DND-41 (cell line): Measurements from ENCODE around the gene DTYMK.

Experiments
- ATAC-seq: fragments of 200-7000 bp; cut with Tn5 transposase; 3 replicates; pipeline ENCODE4 v1.9.1; 2021; ENCODE audit warnings: low read depth; ENCODE audit not compliant: insufficient read depth
- DNase-seq: peaks from one replicate; pipeline ENCODE4 v3.0.0-alpha.2; 2020
- H2AFZ ChIP-seq: 2 replicates; pipeline ENCODE4 v1.6.0; 2012; ENCODE audit warnings: low read depth, low read length
- H3K27ac ChIP-seq: 2 replicates; pipeline ENCODE4 v1.5.1; 2012; ENCODE audit warnings: low read length, inconsistent platforms
- H3K27me3 ChIP-seq: fragments of 200-600 bp; sonication (generic); 2 replicates; pipeline ENCODE4 v1.6.0; 2012; ENCODE audit warnings: low read length, mild to moderate bottlenecking, inconsistent platforms; ENCODE audit not compliant: insufficient read depth, poor library complexity
- H3K36me3 ChIP-seq: 2 replicates; pipeline ENCODE4 v1.5.1; 2012; ENCODE audit warnings: low read length, inconsistent platforms; ENCODE audit not compliant: insufficient read depth
- H3K4me1 ChIP-seq: 2 replicates; pipeline ENCODE4 v1.5.1; 2012; ENCODE audit warnings: mild to moderate bottlenecking, low read length; ENCODE audit not compliant: insufficient read depth
- H3K4me2 ChIP-seq: 2 replicates; pipeline ENCODE4 v1.6.0; 2012; ENCODE audit warnings: mild to moderate bottlenecking, moderate library complexity, low read length, inconsistent platforms; ENCODE audit not compliant: insufficient read depth
- H3K4me3 ChIP-seq, 2 experiments: fragments of 200-600 bp in 1 of 2; shearing (Covaris generic) in 1 of 2; 2 replicates each; pipeline ENCODE4 v1.5.1; 2012 to 2016; ENCODE audit warnings: inconsistent platforms in 2 of 2, low read length in 2 of 2, mild to moderate bottlenecking in 2 of 2, low read depth in 1 of 2, moderate library complexity in 1 of 2
- H3K79me2 ChIP-seq: 2 replicates; pipeline ENCODE4 v1.6.0; 2012; ENCODE audit warnings: low read length, inconsistent platforms; ENCODE audit not compliant: insufficient read depth
- H3K9ac ChIP-seq: 2 replicates; pipeline ENCODE4 v1.6.0; 2012; ENCODE audit warnings: low read depth, mild to moderate bottlenecking, inconsistent platforms, low read length, moderate library complexity
- H3K9me3 ChIP-seq: 2 replicates; pipeline ENCODE4 v1.5.1; 2012; ENCODE audit warnings: low read length, moderate library complexity, mild to moderate bottlenecking, inconsistent platforms; ENCODE audit not compliant: insufficient read depth, severe bottlenecking
- H4K20me1 ChIP-seq: 2 replicates; pipeline ENCODE4 v1.6.0; 2012; ENCODE audit warnings: low read length; ENCODE audit not compliant: insufficient read depth
- CTCF ChIP-seq: IDR thresholded peaks from 2 replicates; pipeline ENCODE4 v1.5.1; 2012; ENCODE audit warnings: borderline replicate concordance, low read length, moderate library complexity, mild to moderate bottlenecking; ENCODE audit not compliant: poor library complexity, severe bottlenecking; ENCODE audit errors: extremely low read depth
- EZH2 ChIP-seq: IDR thresholded peaks from 3 replicates; pipeline ENCODE4 v1.6.1; 2012; ENCODE audit warnings: borderline replicate concordance, low read depth, mild to moderate bottlenecking, moderate library complexity, low read length, inconsistent platforms; ENCODE audit not compliant: severe bottlenecking

Gene DTYMK

GRCh38 chr2:241728000-241728399, 41.4 kb upstream of the DTYMK start:
- H3K4me2 ChIP-seq: no peak overlapping the region
- H3K36me3 ChIP-seq: peaks cover 29% of the 10 kb centered on the region
- H2AFZ ChIP-seq: no peak overlapping the region
- H3K9me3 ChIP-seq: peaks cover 5% of the 10 kb centered on the region
- ATAC-seq (no peak), DNase-seq (no peak)
- no peak overlapping the region for H3K27ac ChIP-seq
- H3K4me3 ChIP-seq: no peak overlapping the region
- H3K79me2 ChIP-seq: no peaks in the 10 kb centered on the region
- no peak overlapping the region for H3K9ac ChIP-seq
- H4K20me1 ChIP-seq: no peaks in the 10 kb centered on the region
- no peaks in the 10 kb centered on the region for H3K27me3 ChIP-seq
- no peaks in the 10 kb centered on the region for H3K4me1 ChIP-seq
- TF ChIP-seq EZH2 (no peak), CTCF (no peak)

GRCh38 chr2:241726459-241726858, 39.8 kb upstream of the DTYMK start:
- DNase-seq (no peak), ATAC-seq (no peak)
- H3K9me3 ChIP-seq: peaks cover 19% of the 10 kb centered on the region
- H2AFZ ChIP-seq: no peak overlapping the region
- peaks cover 44% of the 10 kb centered on the region for H3K36me3 ChIP-seq
- no peaks in the 10 kb centered on the region for H3K27me3 ChIP-seq
- no peak overlapping the region for H3K4me2 ChIP-seq
- no peaks in the 10 kb centered on the region for H4K20me1 ChIP-seq
- no peaks in the 10 kb centered on the region for H3K4me1 ChIP-seq
- no peak overlapping the region for H3K27ac ChIP-seq
- H3K79me2 ChIP-seq: no peaks in the 10 kb centered on the region
- no peak overlapping the region for H3K9ac ChIP-seq
- TF ChIP-seq EZH2: no peak
- TF ChIP-seq CTCF: no peak
- H3K4me3 ChIP-seq: no peak overlapping the region

- Histone ChIP-seq H3K27ac (no peak overlapping the region), H3K79me2 (no peaks in the 10 kb centered on the region), H4K20me1 (no peaks in the 10 kb centered on the region), H3K36me3 (peaks cover 56% of the 10 kb centered on the region), H3K9ac (no peak overlapping the region), H3K4me2 (no peak overlapping the region), H3K4me3 (no peak overlapping the region), H3K4me1 (no peaks in the 10 kb centered on the region), H3K27me3 (no peaks in the 10 kb centered on the region), H3K9me3 (peaks cover 23% of the 10 kb centered on the region), H2AFZ (no peak overlapping the region)
- TF ChIP-seq EZH2 (no peak), CTCF (no peak)
- ATAC-seq (no peak), DNase-seq (no peak)
Measured at GRCh38 chr2:241724975-241725870, 38.6 kb upstream of the DTYMK start.
